Dendritic cell treated with granulocyte-macrophage colony-stimulating factor and Interleukin-4, amounts not matched to agents 40 ng/mL and 50 ng/mL, for 4 days (primary cell): ENCODE results near the gene SLC25A44.

Experiments used
- H3K27ac Mint-ChIP-seq: one replicate; pipeline ENCODE4 v1.8.0; 2022; ENCODE audit warnings: mild to moderate bottlenecking, mixed read lengths
- H3K27me3 Mint-ChIP-seq: one replicate; pipeline ENCODE4 v1.8.0; 2022; ENCODE audit warnings: mild to moderate bottlenecking, mixed read lengths
- H3K36me3 Mint-ChIP-seq: one replicate; pipeline ENCODE4 v1.8.0; 2022; ENCODE audit warnings: low read depth, mixed read lengths
- H3K4me1 Mint-ChIP-seq: one replicate; pipeline ENCODE4 v1.8.0; 2022; ENCODE audit warnings: low read depth, mixed read lengths
- H3K4me3 Mint-ChIP-seq: one replicate; pipeline ENCODE4 v1.8.0; 2022; ENCODE audit warnings: mild to moderate bottlenecking, moderate library complexity, mixed read lengths
- H3K9me3 Mint-ChIP-seq: one replicate; pipeline ENCODE4 v1.8.0; 2022; ENCODE audit warnings: mixed read lengths
- intact Hi-C: fragments of 100-400 bp; cut with micrococcal nuclease; formaldehyde crosslinking; loops from one replicate; pipeline ENCODE4 v1.15.0; 2022

Gene SLC25A44

GRCh38 chr1:156155756-156156510 lies 38.0 kb upstream of the SLC25A44 start:
- Mint-ChIP-seq H3K9me3 (no peaks in the 10 kb centered on the region), H3K4me1 (peaks cover 97% of the 10 kb centered on the region), H3K27ac (peak overlapping the region; percentile 98), H3K27me3 (no peaks in the 10 kb centered on the region), H3K4me3 (peak overlapping the region; percentile 93), H3K36me3 (peaks cover 69% of the 10 kb centered on the region)
- intact Hi-C loops = no loop called here

GRCh38 chr1:156157506-156157905 lies 36.4 kb upstream of the SLC25A44 start:
- H3K9me3 Mint-ChIP-seq = no peaks in the 10 kb centered on the region
- H3K27me3 Mint-ChIP-seq = no peaks in the 10 kb centered on the region
- peaks cover 96% of the 10 kb centered on the region for H3K4me1 Mint-ChIP-seq
- intact Hi-C loops = no loop called here
- H3K27ac Mint-ChIP-seq = peak overlapping the region; percentile 91
- H3K4me3 Mint-ChIP-seq = peak overlapping the region; percentile 44
- H3K36me3 Mint-ChIP-seq = peaks cover 85% of the 10 kb centered on the region

- H3K36me3 Mint-ChIP-seq = peaks cover 89% of the 10 kb centered on the region
- no peaks in the 10 kb centered on the region for H3K27me3 Mint-ChIP-seq
- no peaks in the 10 kb centered on the region for H3K9me3 Mint-ChIP-seq
- peaks cover 96% of the 10 kb centered on the region for H3K4me1 Mint-ChIP-seq
- intact Hi-C loops = no loop called here
- no peak overlapping the region for H3K4me3 Mint-ChIP-seq
- H3K27ac Mint-ChIP-seq = peak overlapping the region; percentile 91
These were observed 35.9 kb upstream of the SLC25A44 start for GRCh38 chr1:156157966-156158365.

- Mint-ChIP-seq H3K9me3 (no peaks in the 10 kb centered on the region), H3K4me1 (peaks cover 90% of the 10 kb centered on the region), H3K4me3 (peak overlapping the region; percentile 68), H3K27me3 (no peaks in the 10 kb centered on the region), H3K36me3 (peaks cover 99% of the 10 kb centered on the region), H3K27ac (peak overlapping the region; percentile 91)
- intact Hi-C loops = no loop called here
These were observed 33.7 kb upstream of the SLC25A44 start for GRCh38 chr1:156160000-156160742.

- Mint-ChIP-seq H3K4me3 (peak overlapping the region; percentile 68), H3K27ac (peak overlapping the region; percentile 91), H3K36me3 (peaks cover 99% of the 10 kb centered on the region), H3K27me3 (no peaks in the 10 kb centered on the region), H3K4me1 (peaks cover 89% of the 10 kb centered on the region), H3K9me3 (no peaks in the 10 kb centered on the region)
- intact Hi-C loops = loop anchor here (1.0 kb wide), 1 partner anchor 9 kb away; no protein-coding TSS in a partner anchor
These were observed 33.1 kb upstream of the SLC25A44 start for GRCh38 chr1:156160743-156161171.

- no peak overlapping the region for H3K4me3 Mint-ChIP-seq
- H3K36me3 Mint-ChIP-seq = peaks cover 99% of the 10 kb centered on the region
- no peaks in the 10 kb centered on the region for H3K27me3 Mint-ChIP-seq
- peak overlapping the region; percentile 91 for H3K27ac Mint-ChIP-seq
- intact Hi-C loops = no loop called here
- no peaks in the 10 kb centered on the region for H3K9me3 Mint-ChIP-seq
- H3K4me1 Mint-ChIP-seq = peaks cover 77% of the 10 kb centered on the region
These were observed 31.4 kb upstream of the SLC25A44 start for GRCh38 chr1:156162430-156163037.

- H3K36me3 Mint-ChIP-seq = peaks cover 99% of the 10 kb centered on the region
These were observed 30.2 kb upstream of the SLC25A44 start for GRCh38 chr1:156163712-156164111.

GRCh38 chr1:156164125-156164831 lies 29.6 kb upstream of the SLC25A44 start:
- Mint-ChIP-seq H3K27me3 (no peaks in the 10 kb centered on the region), H3K4me1 (peaks cover 69% of the 10 kb centered on the region), H3K9me3 (no peaks in the 10 kb centered on the region), H3K4me3 (no peak overlapping the region), H3K36me3 (peaks cover 99% of the 10 kb centered on the region), H3K27ac (peak overlapping the region; percentile 91)
- intact Hi-C loops = no loop called here

More at GRCh38 chr1:156163712-156164111, 30.2 kb upstream of the SLC25A44 start:
- peak overlapping the region; percentile 91 for H3K27ac Mint-ChIP-seq
- no peak overlapping the region for H3K4me3 Mint-ChIP-seq
- H3K4me1 Mint-ChIP-seq = peaks cover 74% of the 10 kb centered on the region
- H3K27me3 Mint-ChIP-seq = no peaks in the 10 kb centered on the region
- H3K9me3 Mint-ChIP-seq = no peaks in the 10 kb centered on the region
- intact Hi-C loops = no loop called here

GRCh38 chr1:156165083-156165482 lies 28.8 kb upstream of the SLC25A44 start:
- H3K27ac Mint-ChIP-seq = peak overlapping the region; percentile 91

GRCh38 chr1:156167536-156167935 lies 26.4 kb upstream of the SLC25A44 start:
- Mint-ChIP-seq H3K9me3 (no peaks in the 10 kb centered on the region), H3K36me3 (peaks cover 99% of the 10 kb centered on the region), H3K27me3 (no peaks in the 10 kb centered on the region), H3K4me3 (no peak overlapping the region), H3K4me1 (peaks cover 37% of the 10 kb centered on the region), H3K27ac (peak overlapping the region; percentile 23)
- intact Hi-C loops = no loop called here

More at GRCh38 chr1:156165083-156165482, 28.8 kb upstream of the SLC25A44 start:
- Mint-ChIP-seq H3K4me3 (peak overlapping the region; percentile 39), H3K4me1 (peaks cover 61% of the 10 kb centered on the region), H3K9me3 (no peaks in the 10 kb centered on the region), H3K36me3 (peaks cover 99% of the 10 kb centered on the region), H3K27me3 (no peaks in the 10 kb centered on the region)
- intact Hi-C loops = no loop called here

- Mint-ChIP-seq H3K9me3 (no peaks in the 10 kb centered on the region), H3K27me3 (no peaks in the 10 kb centered on the region), H3K36me3 (peaks cover 100% of the 10 kb centered on the region), H3K4me1 (peaks cover 23% of the 10 kb centered on the region), H3K4me3 (no peak overlapping the region), H3K27ac (peak overlapping the region; percentile 19)
- intact Hi-C loops = no loop called here
These were observed 21.0 kb upstream of the SLC25A44 start for GRCh38 chr1:156172696-156173470.

- no peak overlapping the region for H3K4me3 Mint-ChIP-seq
- intact Hi-C loops = no loop called here
- no peak overlapping the region for H3K27ac Mint-ChIP-seq
- no peaks in the 10 kb centered on the region for H3K27me3 Mint-ChIP-seq
- H3K4me1 Mint-ChIP-seq = peaks cover 25% of the 10 kb centered on the region
- H3K9me3 Mint-ChIP-seq = no peaks in the 10 kb centered on the region
- peaks cover 80% of the 10 kb centered on the region for H3K36me3 Mint-ChIP-seq
These were observed 17.2 kb upstream of the SLC25A44 start for GRCh38 chr1:156176610-156177210.
